Skin epidermis (tissue), 12 donors: ENCODE measurements around the gene BCAS4.
"Not testable (repeated sequence)": the region's sequence is repeated elsewhere in the genome, so short reads cannot be mapped to it uniquely, and the experiment has no call there.

ENCODE experiments used
- H3K27ac ChIP-seq, 21 experiments: fragments of 200-600 bp; sonication (generic) in 11 of 21; one replicate each; pipeline ENCODE4 v1.5.0; 2020; ENCODE audit warnings: mild to moderate bottlenecking in 3 of 21, inconsistent platforms in 2 of 21, moderate library complexity in 2 of 21
- H3K4me3 ChIP-seq, 7 experiments: fragments of 200-600 bp; sonication (generic) in 2 of 7; one replicate each; pipeline ENCODE4 v1.5.0; 2020; ENCODE audit warnings: inconsistent platforms in 2 of 7, mild to moderate bottlenecking in 2 of 7, moderate library complexity in 1 of 7

Gene BCAS4

GRCh38 chr20:50769551-50770085 is 25.2 kb upstream of the BCAS4 start:
- H3K27ac ChIP-seq, H3K4me3 ChIP-seq: not testable (repeated sequence)

- not testable (repeated sequence) for H3K4me3 ChIP-seq, H3K27ac ChIP-seq
Measured at GRCh38 chr20:50771419-50772080, 23.3 kb upstream of the BCAS4 start.

GRCh38 chr20:50772420-50773185 is 22.3 kb upstream of the BCAS4 start:
- Histone ChIP-seq H3K27ac (no peak overlapping the region), H3K4me3 (no peak overlapping the region)

- H3K4me3 ChIP-seq, result no peak overlapping the region
- H3K27ac ChIP-seq, result no peak overlapping the region
Measured at GRCh38 chr20:50774515-50774914, 20.3 kb upstream of the BCAS4 start.

- no peak overlapping the region for H3K27ac ChIP-seq
- H3K4me3 ChIP-seq, result no peak overlapping the region
Measured at GRCh38 chr20:50776122-50776817, 18.6 kb upstream of the BCAS4 start.

- Histone ChIP-seq H3K27ac (no peak overlapping the region), H3K4me3 (no peak overlapping the region)
Measured at GRCh38 chr20:50777373-50777772, 17.5 kb upstream of the BCAS4 start.

GRCh38 chr20:50778994-50779393 is 15.9 kb upstream of the BCAS4 start:
- H3K4me3 ChIP-seq, H3K27ac ChIP-seq: not testable (repeated sequence)

GRCh38 chr20:50783390-50783789 is 11.5 kb upstream of the BCAS4 start:
- Histone ChIP-seq H3K4me3 (no peak overlapping the region), H3K27ac (no peak overlapping the region)

- H3K4me3 ChIP-seq, result no peak overlapping the region
Measured at GRCh38 chr20:50783903-50784302, 11.0 kb upstream of the BCAS4 start.

GRCh38 chr20:50784464-50784863 is 10.4 kb upstream of the BCAS4 start:
- no peak overlapping the region for H3K4me3 ChIP-seq
- no peak overlapping the region for H3K27ac ChIP-seq

More at GRCh38 chr20:50783903-50784302, 11.0 kb upstream of the BCAS4 start:
- H3K27ac ChIP-seq, result no peak overlapping the region

- no peak overlapping the region for H3K27ac ChIP-seq
- no peak overlapping the region for H3K4me3 ChIP-seq
Measured at GRCh38 chr20:50786703-50787102, 8.2 kb upstream of the BCAS4 start.

GRCh38 chr20:50787181-50787580 is 7.7 kb upstream of the BCAS4 start:
- no peak overlapping the region for H3K27ac ChIP-seq
- no peak overlapping the region for H3K4me3 ChIP-seq

GRCh38 chr20:50788045-50788991 is 6.5 kb upstream of the BCAS4 start:
- Histone ChIP-seq H3K4me3 (no peak overlapping the region), H3K27ac (peak overlapping the region in 1 of 21 experiments; percentile 54)

GRCh38 chr20:50789968-50790650 is 4.8 kb upstream of the BCAS4 start:
- no peak overlapping the region for H3K4me3 ChIP-seq

GRCh38 chr20:50790651-50791277 is 4.1 kb upstream of the BCAS4 start:
- Histone ChIP-seq H3K27ac (peak overlapping the region in 20 of 21 experiments; percentile 28 to 93 (median 80)), H3K4me3 (peak overlapping the region in 4 of 7 experiments; percentile 10 to 24 (median 18))

More at GRCh38 chr20:50789968-50790650, 4.8 kb upstream of the BCAS4 start:
- H3K27ac ChIP-seq, result peak overlapping the region in 19 of 21 experiments; percentile 18 to 93 (median 81)

GRCh38 chr20:50792708-50793574 is 1.9 kb upstream of the BCAS4 start:
- Histone ChIP-seq H3K27ac (no peak overlapping the region), H3K4me3 (no peak overlapping the region)

- not testable (repeated sequence) for H3K4me3 ChIP-seq, H3K27ac ChIP-seq
Measured at GRCh38 chr20:50793575-50794016, 1.3 kb upstream of the BCAS4 start.
